Natural killer cell treated with Interleukin-12 subunit alpha and Interleukin-12 subunit beta and Interleukin-15 and Interleukin-18, amount 100 ng/mL, for 72 hours (primary cell): ENCODE results near the gene ARSB. TPM values are rescaled to one million over a fixed set of nuclear protein-coding genes. Genes with fewer than 3 reads are reported as not detected.
"Not testable (repeated sequence)": the region's sequence is repeated elsewhere in the genome, so short reads cannot be mapped to it uniquely, and the experiment has no call there.

Experiments used
- ATAC-seq, 2 donors: fragments of 150-1000 bp; cut with Tn5 transposase in 1 of 2; sonication (Bioruptor Pico), chemical (Tn5 transposase) in 1 of 2; 2 replicates each; pipeline ENCODE4 v1.10.0; 2021
- DNase-seq: peaks from one replicate; pipeline ENCODE4 v3.0.0; 2022; ENCODE audit warnings: low spot score
- H3K27ac Mint-ChIP-seq, 2 donors: 1 replicate in 1 of 2; 2 replicates in 1 of 2; pipeline ENCODE4 v1.8.0; 2022; ENCODE audit warnings: mixed read lengths in 2 of 2, mild to moderate bottlenecking in 1 of 2, moderate library complexity in 1 of 2
- H3K27me3 Mint-ChIP-seq, 2 donors: 1 replicate in 1 of 2; 2 replicates in 1 of 2; pipeline ENCODE4 v1.8.0; 2022; ENCODE audit warnings: mixed read lengths in 2 of 2
- H3K36me3 Mint-ChIP-seq: one replicate; pipeline ENCODE4 v1.8.0; 2022; ENCODE audit warnings: mixed read lengths
- H3K4me1 Mint-ChIP-seq, 2 donors: 1 replicate in 1 of 2; 2 replicates in 1 of 2; pipeline ENCODE4 v1.8.0; 2022; ENCODE audit warnings: low read depth in 2 of 2, mixed read lengths in 2 of 2, mild to moderate bottlenecking in 1 of 2
- H3K4me3 Mint-ChIP-seq: one replicate; pipeline ENCODE4 v1.8.0; 2022; ENCODE audit warnings: mixed read lengths
- H3K9me3 Mint-ChIP-seq: 2 replicates; pipeline ENCODE4 v1.8.0; 2022; ENCODE audit warnings: mixed read lengths
- total RNA-seq, 2 donors: library from RNA; stranded (reverse); gene quantifications; one replicate each; pipeline ENCODE4 v1.2.3, GENCODE V29; 2022

The ARSB gene
- total RNA-seq, 2 donors from 2014 or later = 15.4 to 22.3 TPM

DNA sequence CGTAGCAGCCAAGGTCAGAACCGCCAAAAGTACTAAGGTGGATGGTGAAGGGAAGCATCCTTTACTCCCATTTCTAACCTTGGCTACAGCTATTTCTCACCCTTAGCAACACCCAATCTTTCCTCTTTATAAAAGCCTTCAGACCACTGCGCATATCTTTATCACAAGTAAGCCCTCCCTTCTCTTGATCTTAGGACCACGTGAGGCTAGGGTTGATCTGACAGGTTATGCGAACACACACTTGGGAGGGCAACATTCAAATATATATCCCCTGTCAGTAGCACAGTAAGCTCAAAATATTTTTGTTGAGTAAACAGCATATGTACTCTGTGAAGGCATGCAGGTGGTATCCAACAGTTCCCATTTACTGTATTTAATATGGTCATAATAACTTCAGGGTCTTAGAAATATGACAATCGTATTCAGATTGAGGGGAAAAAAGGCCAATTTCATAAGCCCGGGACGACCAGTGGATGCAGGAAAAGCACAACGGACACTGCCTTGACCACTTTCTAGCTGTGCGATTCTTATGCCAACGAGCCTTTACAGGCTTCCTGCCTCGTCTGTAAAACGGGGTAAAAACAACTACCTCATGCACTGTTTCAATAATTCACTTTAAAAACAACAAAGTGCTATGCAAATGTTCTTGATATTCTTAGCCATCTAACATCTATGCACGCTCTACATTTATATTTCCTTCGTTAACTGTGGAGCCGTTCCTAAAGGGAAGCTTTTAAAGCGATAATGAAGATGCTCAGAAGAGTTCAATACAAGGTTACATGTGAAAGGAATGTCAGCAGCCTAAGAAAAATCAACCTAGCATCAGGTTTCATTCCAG is 1.3 kb downstream of the ARSB start:
- Mint-ChIP-seq H3K27me3 (peaks cover 0 to 2% of the 10 kb centered on the region in 2 donors), H3K9me3 (no peaks in the 10 kb centered on the region), H3K4me1 (peaks cover 36 to 50% of the 10 kb centered on the region in 2 donors), H3K27ac (peak overlapping the region; percentile 74 to 88), H3K36me3 (no peaks in the 10 kb centered on the region), H3K4me3 (peak overlapping the region; percentile 87)
- ATAC-seq (no peak), DNase-seq (no peak)

DNA sequence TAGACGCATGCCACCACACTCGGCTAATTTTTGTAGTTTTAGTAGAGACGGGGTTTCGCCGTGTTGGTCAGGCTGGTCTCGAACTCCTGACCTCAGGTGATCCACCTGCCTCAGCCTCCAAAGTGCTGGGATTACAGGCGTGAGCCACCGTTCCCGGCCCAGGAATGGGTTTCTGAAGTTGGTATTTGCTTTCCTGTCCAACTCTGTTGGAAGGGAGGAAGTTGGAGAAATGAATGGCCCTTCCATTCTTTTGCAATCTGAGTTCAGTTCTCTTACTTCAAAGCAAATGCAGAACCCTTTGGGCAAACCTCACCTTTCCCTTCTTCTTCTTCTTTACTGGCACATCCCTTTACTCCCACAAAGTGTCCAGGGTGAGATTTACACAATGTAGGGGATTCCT is 1.9 kb downstream of the ARSB start:
- H3K9me3 Mint-ChIP-seq, DNase-seq, H3K36me3 Mint-ChIP-seq, H3K27me3 Mint-ChIP-seq, ATAC-seq: not testable (repeated sequence)
- peak overlapping the region; percentile 87 for H3K4me3 Mint-ChIP-seq
- H3K4me1 Mint-ChIP-seq = peaks cover 36 to 52% of the 10 kb centered on the region in 2 donors
- H3K27ac Mint-ChIP-seq = peak overlapping the region; percentile 74 to 88

DNA sequence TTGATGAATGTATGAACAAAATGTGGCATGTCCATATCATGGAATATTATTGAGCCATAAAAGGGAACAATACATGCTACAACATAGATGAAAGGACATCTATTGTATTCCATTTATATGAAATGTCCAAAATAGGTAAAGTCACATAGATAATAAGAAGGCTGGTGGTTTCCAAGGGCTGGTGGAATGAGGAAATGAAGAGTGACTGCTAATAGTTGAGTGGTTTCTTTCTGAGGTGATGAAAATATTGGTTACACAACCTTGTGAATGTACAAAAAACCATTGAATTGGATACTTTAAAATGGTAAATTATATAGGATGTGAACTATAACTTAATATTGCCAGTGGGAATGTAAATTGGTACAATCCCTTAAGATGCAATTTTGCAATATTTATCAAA is 5.2 kb downstream of the ARSB start:
- Mint-ChIP-seq H3K4me1 (peaks cover 36 to 41% of the 10 kb centered on the region in 2 donors), H3K27ac (no peak overlapping the region), H3K36me3 (no peaks in the 10 kb centered on the region), H3K4me3 (no peak overlapping the region), H3K9me3 (no peaks in the 10 kb centered on the region), H3K27me3 (no peaks in the 10 kb centered on the region)
- no peak for DNase-seq
- ATAC-seq = no peak

DNA sequence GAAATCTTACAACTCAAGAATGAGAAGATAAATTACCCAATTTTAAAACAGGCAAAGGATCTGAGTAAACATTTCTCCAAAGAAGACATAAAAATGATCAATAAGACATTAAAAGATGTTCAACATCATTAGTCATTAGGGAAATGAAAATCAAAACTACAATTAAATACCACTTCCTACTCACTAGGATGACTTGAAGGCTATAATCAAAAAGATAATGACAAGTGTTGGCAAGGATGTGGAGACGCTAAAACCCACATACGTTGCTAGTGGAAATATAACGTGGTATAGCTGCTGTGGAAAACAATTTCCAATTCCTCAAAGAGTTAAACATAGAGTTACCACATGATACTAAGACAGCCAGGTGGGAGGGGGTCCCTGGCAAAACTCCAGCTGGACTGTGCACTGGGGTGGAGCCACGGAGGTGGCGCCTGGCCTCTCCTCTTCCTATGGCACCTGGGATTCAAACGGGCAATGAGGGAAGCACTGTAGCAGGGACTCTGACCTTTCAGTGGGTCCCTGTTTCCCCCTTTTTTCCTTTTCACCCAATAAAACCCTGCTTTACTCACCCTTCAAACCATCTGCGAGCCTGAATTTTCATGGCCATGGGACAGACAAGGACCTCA is 5.9 kb downstream of the ARSB start:
- ATAC-seq = no peak
- Mint-ChIP-seq H3K27me3 (no peaks in the 10 kb centered on the region), H3K4me3 (no peak overlapping the region), H3K4me1 (peaks cover 36 to 41% of the 10 kb centered on the region in 2 donors), H3K27ac (no peak overlapping the region), H3K36me3 (no peaks in the 10 kb centered on the region), H3K9me3 (no peaks in the 10 kb centered on the region)
- DNase-seq = no peak

DNA sequence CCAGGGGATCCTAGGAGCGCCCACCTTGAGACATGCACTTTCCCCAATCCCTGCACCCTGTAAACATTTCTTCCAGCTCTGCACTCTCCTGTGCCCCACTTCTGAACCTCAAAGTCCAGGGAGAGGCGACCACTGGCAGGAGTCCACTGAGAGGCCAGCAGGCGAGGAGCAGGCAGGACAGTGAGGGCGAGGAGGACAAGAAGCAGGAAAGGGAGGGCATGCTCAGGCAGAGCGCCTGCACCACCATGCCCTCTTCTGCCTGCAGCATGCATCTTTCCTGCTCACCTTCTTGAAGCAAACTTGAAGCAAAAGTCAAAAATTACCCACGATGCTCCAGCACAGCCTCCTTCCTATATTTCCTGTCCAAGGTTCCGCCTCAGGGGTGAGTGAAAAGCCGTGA is 10.1 kb downstream of the ARSB start:
- Mint-ChIP-seq H3K9me3 (no peaks in the 10 kb centered on the region), H3K27me3 (no peaks in the 10 kb centered on the region), H3K4me3 (no peak overlapping the region), H3K27ac (no peak overlapping the region), H3K4me1 (peaks cover 19 to 22% of the 10 kb centered on the region in 2 donors), H3K36me3 (no peaks in the 10 kb centered on the region)
- DNase-seq (no peak), ATAC-seq (no peak)

DNA sequence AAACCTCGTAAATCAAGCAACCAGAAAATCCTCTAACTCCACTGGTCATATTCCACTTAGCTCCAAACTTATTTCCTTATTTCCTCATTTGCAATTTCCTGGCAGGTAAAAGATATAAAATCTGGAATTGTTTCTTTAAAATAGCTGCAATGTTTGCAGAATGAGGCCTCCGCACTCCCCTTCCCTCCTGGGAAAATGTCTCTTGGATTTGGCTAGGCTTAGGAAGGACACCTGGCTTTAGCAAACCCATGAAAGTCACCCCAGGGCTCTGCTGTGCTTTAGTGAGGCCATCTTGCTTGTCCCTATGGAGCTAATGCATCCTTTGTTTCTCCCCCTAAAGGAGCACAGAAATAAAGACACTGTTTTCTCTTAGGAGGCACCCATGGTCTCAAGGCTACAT is 10.5 kb downstream of the ARSB start:
- Mint-ChIP-seq H3K27ac (no peak overlapping the region), H3K4me1 (peaks cover 15 to 19% of the 10 kb centered on the region in 2 donors), H3K9me3 (no peaks in the 10 kb centered on the region), H3K4me3 (no peak overlapping the region), H3K27me3 (no peaks in the 10 kb centered on the region), H3K36me3 (no peaks in the 10 kb centered on the region)
- no peak for ATAC-seq
- DNase-seq = no peak

DNA sequence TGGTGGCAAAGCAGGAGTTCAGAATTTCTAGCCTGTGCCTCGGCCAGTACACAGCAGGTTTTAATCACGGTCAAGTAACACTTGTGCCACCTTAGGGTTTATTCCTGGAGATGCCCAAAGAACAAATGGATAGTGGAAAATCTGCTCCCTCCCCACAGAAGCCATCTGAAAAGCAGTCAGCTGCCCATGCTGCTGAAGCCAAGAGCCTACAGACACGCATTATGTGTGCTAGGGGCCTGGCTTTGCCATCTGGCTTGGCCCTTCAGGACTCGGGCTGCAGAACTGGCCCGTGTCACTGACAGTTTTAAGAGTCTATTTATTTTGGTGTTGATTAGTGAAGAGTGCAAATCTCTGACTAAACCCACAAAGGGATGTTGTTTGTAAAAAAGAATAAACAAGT is 11.1 kb downstream of the ARSB start:
- Mint-ChIP-seq H3K4me3 (no peak overlapping the region), H3K27me3 (no peaks in the 10 kb centered on the region), H3K4me1 (peaks cover 9 to 14% of the 10 kb centered on the region in 2 donors), H3K27ac (no peak overlapping the region), H3K36me3 (no peaks in the 10 kb centered on the region), H3K9me3 (no peaks in the 10 kb centered on the region)
- no peak for DNase-seq
- ATAC-seq = no peak

DNA sequence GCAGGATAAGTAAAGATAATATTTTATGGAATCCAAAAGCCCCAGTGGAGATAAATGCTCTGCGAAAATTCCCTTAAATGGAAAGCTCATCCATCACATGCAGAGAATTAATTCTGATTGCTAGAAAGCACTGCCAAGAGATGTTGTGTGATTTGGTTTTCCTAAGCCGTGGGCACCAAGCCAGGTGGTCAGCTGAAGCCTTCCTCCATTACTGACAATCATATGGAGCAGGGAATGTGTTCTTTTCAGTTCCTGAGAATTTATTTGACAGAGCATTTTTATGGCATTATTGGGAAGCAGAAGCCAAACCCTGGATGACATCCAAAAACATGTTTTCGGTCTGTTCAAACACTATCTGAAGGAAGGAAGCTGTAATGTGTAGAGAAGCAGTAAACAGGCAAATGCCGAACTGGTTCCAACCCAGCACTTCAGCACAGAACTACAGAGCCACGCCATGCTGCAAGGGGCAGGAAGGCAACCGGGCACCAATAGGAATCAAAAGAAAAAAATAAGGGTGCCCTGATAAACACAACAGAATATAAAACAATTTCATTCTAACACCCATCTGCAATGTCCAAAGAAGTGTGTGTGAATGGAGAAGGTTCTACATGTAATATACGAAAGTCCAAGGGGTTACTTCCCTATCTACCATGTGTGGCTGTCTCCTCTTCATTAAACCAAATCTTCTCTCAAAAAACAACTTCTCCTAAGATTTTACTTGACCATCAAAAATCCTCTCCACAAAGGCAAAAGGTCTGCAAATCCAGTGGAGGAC is 12.3 kb downstream of the ARSB start:
- Mint-ChIP-seq H3K27ac (no peak overlapping the region), H3K36me3 (no peaks in the 10 kb centered on the region), H3K4me3 (no peak overlapping the region), H3K4me1 (peaks cover 5 to 13% of the 10 kb centered on the region in 2 donors), H3K27me3 (no peaks in the 10 kb centered on the region), H3K9me3 (no peaks in the 10 kb centered on the region)
- DNase-seq = no peak
- ATAC-seq = no peak

DNA sequence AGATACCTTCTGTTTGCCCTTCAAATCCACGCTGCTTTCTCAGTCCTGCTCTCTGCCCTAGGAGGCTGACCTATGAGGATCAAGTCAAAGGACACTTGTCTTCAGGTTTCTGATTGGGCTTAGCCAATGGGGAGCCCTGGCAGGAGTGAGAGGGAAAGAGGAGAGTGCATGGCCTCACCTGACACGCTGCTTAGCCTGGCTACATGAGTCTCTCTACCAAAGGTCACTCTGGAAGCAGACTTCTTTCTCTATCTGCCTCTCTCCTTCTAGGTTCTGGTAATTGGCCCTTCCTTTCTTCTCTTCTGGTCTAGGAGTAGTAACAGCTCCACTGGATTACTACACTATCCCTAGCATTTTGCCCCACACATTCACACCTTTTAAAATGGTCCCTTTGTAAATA is 13.1 kb downstream of the ARSB start:
- ATAC-seq (peak in 1 of 2 donors; percentile 17), DNase-seq (no peak)
- Mint-ChIP-seq H3K9me3 (no peaks in the 10 kb centered on the region), H3K27me3 (no peaks in the 10 kb centered on the region), H3K27ac (peak overlapping the region in 1 of 2 donors; percentile 0), H3K36me3 (no peaks in the 10 kb centered on the region), H3K4me1 (peaks cover 0 to 9% of the 10 kb centered on the region in 2 donors), H3K4me3 (no peak overlapping the region)

DNA sequence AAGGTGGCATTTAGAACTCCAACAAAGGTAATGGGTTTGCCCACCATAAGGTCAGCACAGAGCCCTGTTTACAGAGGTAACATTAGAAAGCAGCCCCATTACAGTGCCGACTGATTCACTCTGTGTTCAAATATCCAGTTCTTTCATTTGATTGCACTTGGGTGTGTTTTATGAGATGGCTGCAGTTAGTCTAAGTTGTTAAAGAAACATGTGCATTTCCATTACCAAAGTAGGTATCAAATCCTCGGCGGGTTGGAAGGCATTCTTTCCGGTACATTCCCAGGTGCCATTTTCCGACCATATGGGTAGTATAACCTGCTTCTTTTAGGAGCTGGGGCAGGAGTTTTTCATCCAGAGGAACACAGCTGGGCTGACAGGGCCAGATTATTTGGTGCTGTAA is 16.3 kb downstream of the ARSB start:
- ATAC-seq = no peak

DNA sequence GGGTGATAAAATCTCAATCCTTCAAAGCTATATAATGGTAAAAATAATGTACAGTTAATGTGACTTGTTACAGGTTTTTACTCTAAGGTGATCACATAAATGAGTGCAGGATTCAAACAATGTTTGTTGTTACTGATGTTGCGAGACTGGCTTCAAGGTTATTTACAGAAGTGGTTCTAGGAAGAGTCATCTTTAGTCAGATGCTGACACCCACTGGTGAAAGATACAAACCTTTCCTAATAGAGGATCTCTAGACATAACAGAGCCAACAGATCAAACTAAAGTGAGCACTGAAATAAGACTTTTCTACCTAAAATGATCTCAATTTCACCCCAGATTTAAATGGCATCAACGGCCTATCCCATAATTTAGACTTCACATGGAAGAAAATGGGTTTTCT is 20.2 kb downstream of the ARSB start:
- H3K9me3 Mint-ChIP-seq = no peaks in the 10 kb centered on the region
- no peaks in the 10 kb centered on the region for H3K4me1 Mint-ChIP-seq
- no peak overlapping the region for H3K27ac Mint-ChIP-seq
- no peak for DNase-seq
- H3K36me3 Mint-ChIP-seq = peaks cover 11% of the 10 kb centered on the region
- H3K27me3 Mint-ChIP-seq = no peaks in the 10 kb centered on the region
- no peak overlapping the region for H3K4me3 Mint-ChIP-seq
- ATAC-seq = no peak

More for the DNA sequence above, 16.3 kb downstream of the ARSB start:
- DNase-seq = no peak
- Mint-ChIP-seq H3K4me3 (no peak overlapping the region), H3K27ac (no peak overlapping the region), H3K27me3 (no peaks in the 10 kb centered on the region), H3K9me3 (no peaks in the 10 kb centered on the region), H3K36me3 (peaks cover 5% of the 10 kb centered on the region), H3K4me1 (peaks cover 0 to 6% of the 10 kb centered on the region in 2 donors)

DNA sequence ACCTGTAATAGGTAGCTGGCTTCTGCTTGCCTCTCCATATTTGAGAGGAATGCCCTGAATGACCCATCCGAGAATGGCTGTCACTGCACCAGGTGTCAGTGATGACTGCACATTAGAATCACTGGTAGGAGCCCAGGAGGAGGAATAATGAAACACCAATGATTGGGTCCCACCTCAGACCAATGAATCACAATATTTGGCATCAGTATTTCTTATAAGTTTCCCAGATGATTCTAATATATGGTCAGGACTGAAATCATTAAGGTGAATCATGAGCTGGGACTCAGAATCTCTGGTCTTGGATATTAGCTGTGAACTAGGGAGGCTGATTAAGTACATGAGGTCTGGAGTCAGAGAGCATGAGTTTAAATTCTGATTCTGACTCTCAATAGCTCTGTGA is 23.4 kb downstream of the ARSB start:
- Mint-ChIP-seq H3K27me3 (no peaks in the 10 kb centered on the region), H3K9me3 (no peaks in the 10 kb centered on the region), H3K36me3 (peaks cover 15% of the 10 kb centered on the region), H3K4me1 (no peaks in the 10 kb centered on the region), H3K27ac (no peak overlapping the region), H3K4me3 (no peak overlapping the region)
- no peak for ATAC-seq
- DNase-seq = no peak

DNA sequence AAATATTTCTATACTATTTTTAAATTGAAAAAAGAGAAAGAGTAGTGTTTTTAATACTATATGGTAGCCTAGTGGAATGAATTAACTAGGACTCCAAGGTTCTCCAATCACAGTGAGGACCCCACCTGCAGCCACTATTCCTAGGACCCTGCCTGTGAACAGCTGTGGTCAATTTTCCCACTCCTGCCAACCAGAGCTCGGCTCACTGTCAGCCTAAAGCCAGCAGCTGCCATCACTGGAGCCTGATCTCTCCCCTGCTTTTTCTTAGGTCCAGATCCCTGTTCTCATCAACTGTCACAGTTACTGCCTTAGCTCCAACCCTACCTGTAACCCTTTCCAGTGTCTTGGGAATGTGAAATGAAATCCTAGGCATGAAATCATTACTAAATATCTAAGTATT is 25.3 kb downstream of the ARSB start:
- H3K36me3 Mint-ChIP-seq = peaks cover 24% of the 10 kb centered on the region
- H3K4me1 Mint-ChIP-seq = peaks cover 0 to 5% of the 10 kb centered on the region in 2 donors
- no peak overlapping the region for H3K27ac Mint-ChIP-seq

More for the DNA sequence above, 25.3 kb downstream of the ARSB start:
- Mint-ChIP-seq H3K9me3 (no peaks in the 10 kb centered on the region), H3K4me3 (no peak overlapping the region), H3K27me3 (no peaks in the 10 kb centered on the region)
- DNase-seq (no peak), ATAC-seq (no peak)
